ENCODE data around the gene SCAMP4. TPM values are rescaled to one million over a fixed set of nuclear protein-coding genes. Genes with fewer than 3 reads are reported as not detected.

SCAMP4 gene
- total RNA-seq, 2 donors from 2014 or later, result 35.0 to 42.1 TPM

DNA sequence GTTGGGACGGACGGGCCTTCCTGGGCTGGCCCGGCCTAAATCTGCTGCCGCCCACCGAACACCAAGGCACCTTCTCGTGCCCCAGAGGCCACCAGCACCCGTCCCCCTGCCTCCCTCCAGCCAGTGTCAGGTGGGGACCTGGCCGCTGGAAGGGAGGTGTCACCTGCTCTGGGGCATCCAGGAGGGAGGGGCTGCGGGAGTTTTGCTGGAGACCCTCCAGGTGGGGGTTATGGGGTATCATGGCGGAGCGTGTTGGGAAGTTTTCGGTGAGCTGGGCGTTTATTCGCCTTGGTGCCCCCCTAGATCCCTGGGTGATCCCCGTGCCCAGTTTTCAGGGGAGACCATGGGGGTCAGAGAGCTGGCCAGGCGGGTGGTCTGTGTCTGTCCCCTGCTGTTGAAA is 45.4 kb downstream of the SCAMP4 start:
- Histone ChIP-seq H3K4me1 (no peaks in the 10 kb centered on the region), H3K27me3 (no peaks in the 10 kb centered on the region), H3K9me3 (no peaks in the 10 kb centered on the region), H3K36me3 (peaks cover 4% of the 10 kb centered on the region), H3K27ac (no peak overlapping the region), H3K4me3 (no peak overlapping the region)
- TF ChIP-seq, protein P1, sequence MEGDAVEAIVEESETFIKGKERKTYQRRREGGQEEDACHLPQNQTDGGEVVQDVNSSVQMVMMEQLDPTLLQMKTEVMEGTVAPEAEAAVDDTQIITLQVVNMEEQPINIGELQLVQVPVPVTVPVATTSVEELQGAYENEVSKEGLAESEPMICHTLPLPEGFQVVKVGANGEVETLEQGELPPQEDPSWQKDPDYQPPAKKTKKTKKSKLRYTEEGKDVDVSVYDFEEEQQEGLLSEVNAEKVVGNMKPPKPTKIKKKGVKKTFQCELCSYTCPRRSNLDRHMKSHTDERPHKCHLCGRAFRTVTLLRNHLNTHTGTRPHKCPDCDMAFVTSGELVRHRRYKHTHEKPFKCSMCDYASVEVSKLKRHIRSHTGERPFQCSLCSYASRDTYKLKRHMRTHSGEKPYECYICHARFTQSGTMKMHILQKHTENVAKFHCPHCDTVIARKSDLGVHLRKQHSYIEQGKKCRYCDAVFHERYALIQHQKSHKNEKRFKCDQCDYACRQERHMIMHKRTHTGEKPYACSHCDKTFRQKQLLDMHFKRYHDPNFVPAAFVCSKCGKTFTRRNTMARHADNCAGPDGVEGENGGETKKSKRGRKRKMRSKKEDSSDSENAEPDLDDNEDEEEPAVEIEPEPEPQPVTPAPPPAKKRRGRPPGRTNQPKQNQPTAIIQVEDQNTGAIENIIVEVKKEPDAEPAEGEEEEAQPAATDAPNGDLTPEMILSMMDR (IDR thresholded peaks at IDR 0.05), result no peak
- no peak for DNase-seq (ENCODE audit: low spot score)

DNA sequence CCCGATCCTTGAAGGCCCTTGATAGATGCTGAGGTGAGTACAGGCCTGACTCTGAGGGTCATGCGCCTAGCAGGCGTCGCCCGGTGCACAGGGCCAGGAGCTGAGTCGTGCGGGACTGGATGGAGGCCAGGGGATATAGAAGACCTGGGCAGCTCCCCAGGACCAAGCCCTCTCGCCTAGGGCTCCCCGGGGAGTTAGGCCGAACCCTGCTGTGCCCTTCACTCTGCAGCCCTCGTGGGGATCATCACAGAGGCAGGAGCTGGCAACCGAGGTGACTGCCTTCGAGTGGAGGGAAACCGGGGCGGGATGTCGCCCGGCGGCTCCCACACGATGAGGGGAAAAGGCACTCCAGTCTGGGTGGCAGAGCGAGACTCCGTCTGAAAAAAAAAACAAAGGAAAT is 47.4 kb downstream of the SCAMP4 start:
- TF ChIP-seq, protein P1 (IDR thresholded peaks at IDR 0.05), result no peak
- no peak for DNase-seq (ENCODE audit: low spot score)
- H3K27me3 ChIP-seq, result no peaks in the 10 kb centered on the region
- peaks cover 4% of the 10 kb centered on the region for H3K36me3 ChIP-seq
- no peak overlapping the region for H3K4me3 ChIP-seq
- H3K9me3 ChIP-seq, result no peaks in the 10 kb centered on the region
- no peak overlapping the region for H3K27ac ChIP-seq
- H3K4me1 ChIP-seq, result no peaks in the 10 kb centered on the region

DNA sequence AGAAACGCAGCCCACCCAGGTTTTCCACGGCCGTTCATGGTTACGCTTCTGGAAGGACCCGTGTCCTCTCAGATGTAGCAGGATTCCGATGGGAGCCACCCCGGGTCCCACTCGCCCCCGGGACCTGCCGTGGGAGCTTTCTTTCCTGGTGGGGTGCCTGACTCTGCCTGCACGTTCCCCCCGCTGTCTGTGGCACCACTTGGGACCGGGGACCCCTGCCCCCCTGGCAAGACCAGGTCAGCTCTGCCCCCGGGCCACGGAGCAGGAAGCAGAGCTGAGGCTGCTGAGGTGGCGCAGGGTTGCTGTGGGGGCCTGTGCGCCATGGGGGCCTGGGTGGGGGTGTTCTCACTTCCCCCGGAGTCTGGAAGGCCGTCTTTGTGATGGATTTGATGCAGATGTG is 47.8 kb downstream of the SCAMP4 start:
- Histone ChIP-seq H3K27me3 (no peaks in the 10 kb centered on the region), H3K27ac (no peak overlapping the region), H3K36me3 (peaks cover 4% of the 10 kb centered on the region), H3K4me3 (no peak overlapping the region), H3K4me1 (no peaks in the 10 kb centered on the region), H3K9me3 (no peaks in the 10 kb centered on the region)
- TF ChIP-seq, protein P1 (IDR thresholded peaks at IDR 0.05), result no peak
- DNase-seq (ENCODE audit: low spot score), result no peak

DNA sequence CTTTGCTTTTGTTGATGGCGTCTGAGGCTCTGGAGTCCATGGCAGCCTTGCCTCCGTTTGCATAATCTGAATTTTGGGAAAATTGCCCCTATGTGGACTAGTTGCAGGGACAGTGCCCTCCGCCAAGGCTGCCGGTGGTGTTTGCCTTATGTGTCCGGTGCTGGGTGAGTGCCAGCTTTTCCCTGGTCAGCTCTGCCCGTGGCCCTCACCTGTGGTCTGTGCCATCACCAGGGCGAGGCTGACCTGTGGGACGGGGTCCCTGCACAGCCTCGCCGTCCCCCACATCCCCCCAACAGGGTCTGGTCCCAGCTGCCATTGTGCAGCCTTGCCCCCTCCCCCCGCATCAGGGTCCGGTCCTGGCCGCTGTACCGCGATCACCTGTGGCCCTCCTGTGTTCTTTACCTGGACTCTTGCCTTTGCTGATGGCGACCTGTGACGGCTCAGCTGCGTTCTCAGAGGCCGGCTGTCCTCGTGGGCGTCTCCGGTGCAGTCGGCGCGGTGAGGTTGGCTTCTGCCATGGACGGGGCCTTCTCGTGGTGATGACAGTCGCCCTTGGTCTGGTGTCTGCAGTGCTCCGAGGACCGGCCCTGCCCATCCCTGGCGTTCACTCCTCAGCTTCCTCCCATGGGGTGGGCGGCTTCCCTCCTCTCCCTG is 48.4 kb downstream of the SCAMP4 start:
- peaks cover 4% of the 10 kb centered on the region for H3K36me3 ChIP-seq
- H3K4me1 ChIP-seq, result no peaks in the 10 kb centered on the region
- no peak overlapping the region for H3K4me3 ChIP-seq
- TF ChIP-seq, protein P1 (IDR thresholded peaks at IDR 0.05), result no peak
- no peak overlapping the region for H3K27ac ChIP-seq
- DNase-seq (ENCODE audit: low spot score), result no peak
- H3K27me3 ChIP-seq, result no peaks in the 10 kb centered on the region
- H3K9me3 ChIP-seq, result no peaks in the 10 kb centered on the region

DNA sequence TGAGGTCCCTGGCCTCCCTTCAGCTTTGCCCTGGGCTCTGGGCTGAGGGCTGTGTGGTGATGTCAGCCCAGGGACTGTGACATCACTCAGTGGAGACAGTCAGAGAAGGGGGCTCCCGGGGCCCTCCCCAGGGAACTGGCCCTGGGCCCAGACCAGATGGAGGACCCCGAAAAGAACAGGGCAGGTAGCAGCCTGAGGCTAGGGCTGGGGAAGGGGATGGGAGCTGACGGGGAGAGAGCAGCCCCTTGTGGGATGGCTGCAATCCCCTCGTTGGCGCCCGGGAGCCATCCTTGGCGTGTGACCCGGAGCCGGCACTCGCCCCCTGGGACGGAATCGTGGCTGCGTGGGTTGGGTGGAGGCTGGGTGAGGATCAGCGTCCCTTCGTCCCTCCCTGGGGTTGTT is 49.3 kb downstream of the SCAMP4 start:
- DNase-seq (ENCODE audit: low spot score), result no peak
- TF ChIP-seq, protein P1 (IDR thresholded peaks at IDR 0.05), result no peak
- Histone ChIP-seq H3K4me3 (no peak overlapping the region), H3K9me3 (no peaks in the 10 kb centered on the region), H3K27ac (no peak overlapping the region), H3K4me1 (no peaks in the 10 kb centered on the region), H3K36me3 (peaks cover 4% of the 10 kb centered on the region), H3K27me3 (no peaks in the 10 kb centered on the region)

All from right atrium auricular region (tissue), 2 donors.